Measurements from ENCODE around the gene C2orf66. TPM values are rescaled to one million over a fixed set of nuclear protein-coding genes. Genes with fewer than 3 reads are reported as not detected.

The C2orf66 gene
- total RNA-seq, 1 experiment from 2014 or later: 0.22 TPM

GRCh38 chr2:196798980-196799379 lies 10.2 kb downstream of the C2orf66 start:
- Histone ChIP-seq H3K9me3 (ENCODE audit: insufficient read depth, low read depth) (no peaks in the 10 kb centered on the region), H3K79me2 (ENCODE audit: low read depth) (peaks cover 13% of the 10 kb centered on the region), H3K27me3 (ENCODE audit: insufficient read depth, low read depth) (no peaks in the 10 kb centered on the region), H3K4me1 (replicated peaks; ENCODE audit: insufficient read depth) (peaks cover 17% of the 10 kb centered on the region), H3K4me2 (peak overlapping the region; percentile 81), H3F3A (ENCODE audit: insufficient read depth, low read depth) (peaks cover 11% of the 10 kb centered on the region), H3K36me3 (ENCODE audit: low read depth) (no peaks in the 10 kb centered on the region; the same call in 1 of the 2 replicates), H3K4me3 (peak overlapping the region; percentile 96), H4K20me1 (ENCODE audit: insufficient read depth) (no peaks in the 10 kb centered on the region), H2AFZ (peak overlapping the region; percentile 94), H3K9me2 (ENCODE audit: insufficient read depth) (no peaks in the 10 kb centered on the region), H3K27ac (peak overlapping the region; percentile 39; the same call in 1 of the 2 replicates)
- intact Hi-C loops (cut with micrococcal nuclease; ENCODE audit: unreplicated experiment): loop anchor here (10.0 kb wide), 1 partner anchor 596 kb away; no protein-coding TSS in a partner anchor
- TSS peak; percentile 65 for BruUV-seq (replicated peaks)
- TF ChIP-seq CTCF (conservative IDR thresholded peaks at IDR 0.05) (no peak), EZH2 (IDR thresholded peaks at IDR 0.05; ENCODE audit: low read depth) (no peak)
- no peak for DNase-seq
- ChIA-PET CTCF (no interaction called here), POLR2A (ENCODE audit: unreplicated experiment) (interaction anchor here (0.6 kb wide), 1 partner anchor 655 kb away, joined by 22 read pairs; no protein-coding TSS in a partner anchor)

- Histone ChIP-seq H3K27ac (no peak overlapping the region), H3K4me2 (no peak overlapping the region), H3K9me2 (ENCODE audit: insufficient read depth) (no peaks in the 10 kb centered on the region), H3K9me3 (ENCODE audit: insufficient read depth, low read depth) (no peaks in the 10 kb centered on the region), H3F3A (ENCODE audit: insufficient read depth, low read depth) (no peaks in the 10 kb centered on the region), H3K27me3 (ENCODE audit: insufficient read depth, low read depth) (no peaks in the 10 kb centered on the region), H3K79me2 (ENCODE audit: low read depth) (peaks cover 3% of the 10 kb centered on the region; the same call in 1 of the 2 replicates), H3K4me3 (no peak overlapping the region), H3K4me1 (replicated peaks; ENCODE audit: insufficient read depth) (no peaks in the 10 kb centered on the region), H4K20me1 (ENCODE audit: insufficient read depth) (no peaks in the 10 kb centered on the region), H3K36me3 (ENCODE audit: low read depth) (peaks cover 10% of the 10 kb centered on the region; the same call in 1 of the 2 replicates), H2AFZ (no peak overlapping the region)
- BruUV-seq (replicated peaks): no TSS peak
- ChIA-PET CTCF (no interaction called here), POLR2A (ENCODE audit: unreplicated experiment) (no interaction called here)
- TF ChIP-seq CTCF (conservative IDR thresholded peaks at IDR 0.05) (no peak), EZH2 (IDR thresholded peaks at IDR 0.05; ENCODE audit: low read depth) (no peak)
- intact Hi-C loops (cut with micrococcal nuclease; ENCODE audit: unreplicated experiment): loop anchor here (10.0 kb wide), 1 partner anchor 602 kb away; no protein-coding TSS in a partner anchor
- DNase-seq: no peak
These were observed 16.3 kb downstream of the C2orf66 start for GRCh38 chr2:196792865-196793264.

GRCh38 chr2:196783431-196784094 lies 25.6 kb downstream of the C2orf66 start:
- Histone ChIP-seq H3K4me1 (replicated peaks; ENCODE audit: insufficient read depth) (no peaks in the 10 kb centered on the region), H3K9me3 (ENCODE audit: insufficient read depth, low read depth) (no peaks in the 10 kb centered on the region), H3K79me2 (ENCODE audit: low read depth) (no peaks in the 10 kb centered on the region), H3K36me3 (ENCODE audit: low read depth) (0 out of 2 replicates have a peak, but pooled peaks cover 11% of the 10 kb centered on the region), H2AFZ (no peak overlapping the region), H4K20me1 (ENCODE audit: insufficient read depth) (no peaks in the 10 kb centered on the region), H3F3A (ENCODE audit: insufficient read depth, low read depth) (no peaks in the 10 kb centered on the region), H3K4me2 (no peak overlapping the region), H3K27me3 (ENCODE audit: insufficient read depth, low read depth) (no peaks in the 10 kb centered on the region), H3K9me2 (ENCODE audit: insufficient read depth) (no peaks in the 10 kb centered on the region), H3K4me3 (no peak overlapping the region), H3K27ac (no peak overlapping the region)
- intact Hi-C loops (cut with micrococcal nuclease; ENCODE audit: unreplicated experiment): no loop called here
- no peak for TF ChIP-seq EZH2 (IDR thresholded peaks at IDR 0.05; ENCODE audit: low read depth)
- no peak for TF ChIP-seq CTCF (conservative IDR thresholded peaks at IDR 0.05)
- ChIA-PET CTCF (no interaction called here), POLR2A (ENCODE audit: unreplicated experiment) (interaction anchor here (0.8 kb wide), 1 partner anchor 233 kb away, joined by 8 read pairs; no protein-coding TSS in a partner anchor)
- BruUV-seq (replicated peaks): no TSS peak
- DNase-seq: no peak

All from PC-9 (cell line).